GM21528 (cell line): ENCODE measurements around the gene B9D2.

Source experiments
- ATAC-seq: cut with Tn5 transposase; IDR thresholded peaks from one replicate; pipeline ENCODE4 v1.9.1; 2021; ENCODE audit warnings: mild to moderate bottlenecking, moderate library complexity; ENCODE audit not compliant: unreplicated experiment, low FRiP score

The B9D2 gene

DNA sequence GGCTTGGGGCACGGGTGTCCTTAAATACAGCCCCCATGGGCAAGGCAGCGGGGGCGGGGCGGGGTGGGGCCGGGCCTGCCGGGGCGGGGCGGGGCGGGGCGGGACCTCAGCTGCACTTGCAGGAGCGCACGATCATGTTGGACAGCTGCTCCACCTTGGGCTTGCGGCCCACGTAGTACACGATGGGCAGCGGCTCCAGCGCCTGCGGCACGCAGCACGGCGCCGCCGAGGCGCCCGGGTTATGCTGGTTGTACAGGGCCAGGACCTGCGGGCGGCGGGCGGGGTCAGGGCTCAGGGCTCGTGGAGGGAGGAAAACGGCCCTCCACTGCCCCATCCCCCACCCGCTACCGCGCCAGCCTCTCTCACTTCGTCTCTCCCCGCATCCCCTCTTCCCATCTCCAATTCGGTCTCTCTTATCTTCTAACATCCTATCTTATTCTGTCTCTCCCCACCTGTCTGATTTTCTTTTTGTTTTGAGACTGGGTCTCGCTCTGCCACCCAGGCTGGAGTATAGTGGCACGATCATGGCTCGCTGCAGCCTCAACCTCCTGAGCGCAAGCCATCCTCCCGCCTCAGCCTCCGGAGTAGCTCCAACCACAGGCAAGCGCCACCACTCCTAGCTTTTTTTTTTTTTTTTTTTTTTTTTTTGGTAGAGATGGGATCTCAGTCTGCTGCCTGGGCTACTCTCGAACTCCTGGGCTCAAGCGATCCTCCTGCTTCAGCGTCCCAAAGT, 32.8 kb downstream of the B9D2 start:
- ATAC-seq: no peak

DNA sequence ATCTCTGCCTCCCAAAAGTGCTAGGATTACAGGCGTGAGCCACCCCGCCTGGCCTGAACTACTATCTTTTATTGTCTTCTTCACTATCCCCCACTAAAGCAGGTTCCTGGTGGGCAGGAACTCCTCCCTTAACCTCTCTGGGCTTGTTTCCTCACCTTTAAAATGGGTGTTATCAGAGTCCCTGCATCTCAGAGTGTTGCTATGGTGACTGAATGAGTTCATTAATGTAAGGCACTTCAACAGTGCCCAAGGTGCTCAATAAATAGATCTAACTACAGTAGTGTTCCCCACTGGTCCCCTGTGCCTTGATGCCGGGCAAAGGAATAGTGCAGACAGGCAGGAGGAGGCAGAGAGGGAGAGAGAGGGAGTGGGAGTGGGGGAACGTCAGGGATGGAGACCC, 33.5 kb downstream of the B9D2 start:
- no peak for ATAC-seq

GRCh38 chr19:41328842-41329225, 35.1 kb downstream of the B9D2 start:
- ATAC-seq: no peak

DNA sequence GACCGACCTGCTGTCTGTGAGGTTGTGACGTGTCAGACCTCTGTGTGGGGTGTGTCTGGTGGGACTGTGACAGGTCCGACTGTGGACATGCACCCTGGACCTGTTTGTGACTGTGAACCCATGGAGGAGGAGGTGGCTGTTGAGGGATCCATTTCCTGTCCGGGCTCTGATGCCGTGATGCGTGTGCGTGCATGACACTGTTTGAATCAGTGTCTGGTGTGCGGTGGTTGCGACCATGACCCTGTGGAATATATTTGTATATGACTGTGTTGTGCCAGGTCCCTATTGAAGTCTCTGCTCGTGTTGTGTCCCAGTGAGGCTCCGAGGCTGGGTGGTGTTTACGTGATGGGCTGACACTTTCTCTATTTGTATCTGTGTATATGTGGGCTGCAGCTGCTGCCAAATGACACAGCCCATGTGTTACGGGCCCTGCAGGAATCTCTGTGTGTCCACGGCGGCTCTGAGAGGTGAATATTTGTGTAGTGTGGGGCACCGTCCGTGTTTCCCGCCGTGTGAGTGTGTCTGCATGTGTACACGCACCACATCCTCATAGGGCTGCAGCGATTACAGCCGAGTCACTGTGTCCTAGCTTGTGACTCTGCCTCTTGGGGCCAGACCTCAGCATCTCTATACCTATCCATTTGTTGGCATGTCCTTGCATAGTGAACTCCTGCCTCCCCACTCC, 35.6 kb downstream of the B9D2 start:
- ATAC-seq: peak; percentile 5

DNA sequence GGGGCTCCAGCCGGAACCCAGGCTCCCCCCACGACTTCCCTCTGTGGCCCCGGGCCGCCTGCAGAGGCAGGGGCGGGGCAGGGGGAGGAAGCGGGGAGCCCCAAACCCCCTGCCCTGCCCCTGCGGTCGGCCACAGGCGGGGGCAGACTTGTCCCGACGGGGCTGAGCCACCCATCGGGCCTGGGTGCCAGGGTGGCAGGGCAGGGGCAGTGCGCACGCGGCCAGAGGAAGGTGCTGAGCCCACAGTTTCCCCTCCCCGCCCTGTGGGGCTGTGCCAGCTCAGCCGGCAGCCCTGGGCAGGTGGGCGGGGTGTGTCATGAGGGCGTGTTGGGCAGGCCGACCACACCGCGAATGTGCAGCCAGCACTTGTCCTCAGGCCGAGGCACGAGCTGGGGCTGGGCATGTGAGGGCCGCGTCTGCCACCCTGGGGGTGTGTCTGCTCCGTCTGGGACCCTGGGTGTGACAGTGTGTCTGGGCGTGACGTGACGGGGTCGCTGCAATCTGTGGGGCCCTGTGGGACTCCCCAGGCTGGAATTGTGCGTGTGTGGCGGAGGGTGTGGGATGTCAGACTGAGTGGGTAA, 36.3 kb downstream of the B9D2 start:
- peak; percentile 45 for ATAC-seq

GRCh38 chr19:41327076-41327575, 36.8 kb downstream of the B9D2 start:
- ATAC-seq: no peak

DNA sequence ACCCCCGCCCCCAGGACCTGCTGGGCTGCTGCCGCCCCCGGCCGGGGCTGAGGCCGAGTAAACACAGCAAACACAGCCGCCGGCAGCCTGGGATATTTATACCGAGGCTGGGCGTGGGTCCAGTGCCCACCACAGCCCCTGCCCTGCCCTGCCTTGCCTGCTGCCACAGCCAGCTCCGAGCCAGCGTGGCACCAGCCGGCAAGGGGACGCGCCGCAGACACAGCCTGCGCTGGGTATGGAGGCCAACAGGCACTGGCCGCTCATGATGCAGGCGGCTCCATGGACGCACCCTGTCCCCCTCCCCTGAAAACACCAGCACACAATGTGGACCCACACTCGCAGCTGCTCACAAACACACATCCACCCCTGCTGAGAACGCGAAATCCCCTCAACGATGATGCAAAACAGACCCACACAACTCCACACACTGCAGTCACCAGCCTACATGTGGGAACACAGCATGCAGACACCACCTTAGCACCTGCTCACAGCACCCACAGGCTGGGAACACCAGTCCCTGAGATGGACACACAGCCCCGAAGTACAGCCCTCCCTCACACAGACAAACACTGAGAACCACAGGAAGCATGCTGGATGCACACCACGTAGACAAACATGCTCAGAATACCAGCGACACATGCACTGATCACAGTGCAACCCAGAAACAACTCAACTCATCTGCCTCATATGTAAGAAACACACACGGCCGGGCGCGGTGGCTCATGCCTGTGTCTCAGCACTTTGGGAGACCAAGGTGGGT, 37.8 kb downstream of the B9D2 start:
- ATAC-seq: no peak

GRCh38 chr19:41325640-41325946, 38.4 kb downstream of the B9D2 start:
- no peak for ATAC-seq

GRCh38 chr19:41324921-41325639, 38.9 kb downstream of the B9D2 start:
- no peak for ATAC-seq

DNA sequence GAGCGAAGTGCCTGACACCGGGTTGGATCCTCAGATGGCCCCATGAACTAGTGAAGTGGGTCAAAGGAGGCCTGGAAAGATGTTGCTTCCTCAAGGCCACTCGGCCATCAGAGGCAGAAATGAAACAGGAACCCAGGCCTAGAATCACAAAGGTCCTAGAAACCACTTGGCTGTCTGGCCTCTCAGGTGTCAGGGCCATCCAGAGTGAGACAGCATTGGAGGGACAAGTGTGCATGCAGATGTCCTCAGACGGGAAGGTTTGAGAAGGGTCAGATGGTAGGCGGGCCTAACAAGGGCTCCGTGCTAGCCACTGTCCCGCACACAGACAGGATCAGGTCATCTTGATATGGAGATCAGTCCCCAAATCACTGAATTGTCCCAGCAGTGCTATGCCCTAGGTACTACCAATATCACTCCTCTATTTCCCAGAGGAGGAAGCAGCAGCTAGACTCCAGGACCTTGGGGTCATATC, 39.7 kb downstream of the B9D2 start:
- no peak for ATAC-seq

DNA sequence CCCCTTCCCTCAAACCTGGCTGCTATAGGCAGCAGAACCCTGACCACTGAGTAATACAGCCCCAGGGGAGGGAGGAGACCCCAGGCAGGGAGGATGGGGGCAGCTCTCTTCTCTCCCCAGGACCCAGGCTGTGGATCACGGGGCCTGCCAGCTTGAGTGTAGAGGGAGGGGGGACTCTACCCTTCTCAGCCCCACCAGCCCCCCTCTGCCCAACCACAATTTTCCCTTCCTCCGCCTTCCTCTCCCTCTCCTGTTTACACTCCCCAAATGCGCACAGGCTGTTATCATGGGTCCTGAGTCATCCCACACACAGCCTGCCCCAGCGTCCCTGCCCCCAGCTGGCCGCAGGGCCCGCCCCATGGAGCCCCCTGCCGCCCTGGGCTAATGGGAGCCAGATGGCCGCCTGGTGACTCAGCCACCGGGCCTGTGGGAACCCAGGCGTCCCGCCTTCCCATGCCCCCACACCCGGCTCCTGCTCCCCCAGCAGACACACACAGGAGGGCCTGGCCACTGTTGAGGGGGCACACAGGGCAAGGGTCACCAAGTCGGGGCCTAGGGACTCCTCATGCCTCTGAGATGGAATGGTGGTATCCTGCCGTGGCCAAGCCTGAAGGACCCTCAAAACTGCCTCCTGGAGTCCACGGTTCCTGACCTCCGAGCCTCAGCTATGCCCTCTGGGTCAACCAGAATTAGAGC, 40.4 kb downstream of the B9D2 start:
- no peak for ATAC-seq

DNA sequence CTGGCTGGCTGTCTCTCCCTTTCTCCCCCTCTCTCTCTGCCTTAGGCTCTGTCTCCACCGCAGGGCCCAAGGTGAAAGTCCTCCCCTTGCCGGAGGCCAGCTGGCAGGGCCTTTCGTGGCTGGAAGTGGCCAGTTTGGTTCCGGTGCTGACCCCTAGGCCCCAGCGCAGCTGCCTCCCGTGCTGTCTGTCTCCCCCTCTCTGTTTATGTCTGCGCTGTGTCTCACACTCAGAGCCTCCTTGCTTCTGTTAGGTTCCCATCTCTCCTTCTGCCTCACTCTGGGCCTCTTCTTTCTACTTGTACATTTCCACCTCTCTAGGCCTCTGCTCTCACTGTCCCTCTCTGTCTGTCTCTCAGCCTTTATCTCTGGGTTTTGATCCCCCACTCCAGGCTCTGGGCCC, 40.9 kb downstream of the B9D2 start:
- no peak for ATAC-seq

DNA sequence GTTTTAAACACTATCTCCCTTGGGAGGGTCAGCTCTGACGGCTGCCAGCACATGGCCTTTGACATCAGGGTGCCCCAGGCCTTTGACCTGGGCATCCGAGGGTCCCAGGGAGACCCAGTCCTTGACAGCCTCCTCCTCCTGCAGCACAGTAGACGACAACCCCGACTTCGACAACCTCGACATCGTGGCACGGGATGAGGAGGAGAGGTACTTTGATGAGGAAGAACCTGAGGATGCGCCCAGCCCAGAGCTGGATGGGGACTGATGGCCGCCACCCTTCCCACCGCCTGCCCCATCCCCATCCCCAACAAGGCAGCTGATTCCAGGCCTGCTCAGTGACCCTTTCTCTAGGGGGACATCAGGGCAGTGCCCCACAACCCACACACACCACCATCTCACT, 41.5 kb downstream of the B9D2 start:
- ATAC-seq: no peak

DNA sequence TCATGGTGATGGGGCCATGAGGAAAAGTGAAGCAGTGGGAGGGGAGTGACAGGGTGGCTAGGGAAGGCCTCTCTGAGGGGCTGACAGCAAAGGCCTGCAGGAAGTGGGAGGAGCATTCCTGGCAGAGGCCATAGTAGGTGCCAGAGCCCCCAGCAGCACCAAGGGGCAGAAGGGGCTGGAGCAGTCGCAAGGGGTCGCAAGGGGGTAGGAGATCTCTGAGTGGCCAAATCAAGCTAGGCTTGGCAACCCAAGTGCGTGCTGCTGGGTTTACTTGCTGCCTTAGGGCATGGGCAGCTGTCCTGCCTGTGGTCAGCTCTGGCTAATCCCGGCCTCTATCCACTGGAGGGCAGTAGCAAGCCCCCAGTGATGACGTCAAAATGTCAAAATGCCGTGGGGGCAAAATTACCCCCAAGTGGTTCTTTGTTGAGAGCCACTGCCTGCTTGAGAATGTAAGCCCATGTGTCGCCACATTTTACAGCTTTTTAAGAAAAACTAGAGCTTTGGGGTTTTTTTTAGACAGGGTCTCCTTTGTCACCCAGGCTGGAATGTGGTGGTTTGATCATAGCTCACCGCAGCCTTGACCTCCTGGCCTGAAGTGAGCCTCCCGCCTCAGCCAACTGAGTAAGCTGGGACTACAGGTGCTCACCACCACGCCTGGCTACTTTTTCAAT, 42.2 kb downstream of the B9D2 start:
- no peak for ATAC-seq

- no peak for ATAC-seq
Observed at GRCh38 chr19:41321204-41321599, 42.7 kb downstream of the B9D2 start.

GRCh38 chr19:41320568-41320967, 43.4 kb downstream of the B9D2 start:
- ATAC-seq: no peak

DNA sequence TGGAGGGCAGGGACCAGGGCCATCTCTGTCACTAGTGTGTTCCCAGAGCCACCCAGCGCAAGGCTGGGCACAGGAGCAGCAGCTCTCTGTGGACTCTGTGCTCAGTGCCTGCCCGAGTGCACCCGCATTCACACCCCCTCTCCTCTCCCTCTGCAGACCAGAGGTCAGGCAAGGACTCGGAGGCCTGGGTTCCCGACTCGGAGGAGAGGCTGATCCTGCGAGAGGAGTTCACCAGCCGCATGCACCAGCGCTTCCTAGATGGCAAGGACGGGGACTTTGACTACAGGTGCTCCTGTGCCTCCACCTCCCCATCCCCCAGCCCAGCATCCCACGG, 43.8 kb downstream of the B9D2 start:
- no peak for ATAC-seq

DNA sequence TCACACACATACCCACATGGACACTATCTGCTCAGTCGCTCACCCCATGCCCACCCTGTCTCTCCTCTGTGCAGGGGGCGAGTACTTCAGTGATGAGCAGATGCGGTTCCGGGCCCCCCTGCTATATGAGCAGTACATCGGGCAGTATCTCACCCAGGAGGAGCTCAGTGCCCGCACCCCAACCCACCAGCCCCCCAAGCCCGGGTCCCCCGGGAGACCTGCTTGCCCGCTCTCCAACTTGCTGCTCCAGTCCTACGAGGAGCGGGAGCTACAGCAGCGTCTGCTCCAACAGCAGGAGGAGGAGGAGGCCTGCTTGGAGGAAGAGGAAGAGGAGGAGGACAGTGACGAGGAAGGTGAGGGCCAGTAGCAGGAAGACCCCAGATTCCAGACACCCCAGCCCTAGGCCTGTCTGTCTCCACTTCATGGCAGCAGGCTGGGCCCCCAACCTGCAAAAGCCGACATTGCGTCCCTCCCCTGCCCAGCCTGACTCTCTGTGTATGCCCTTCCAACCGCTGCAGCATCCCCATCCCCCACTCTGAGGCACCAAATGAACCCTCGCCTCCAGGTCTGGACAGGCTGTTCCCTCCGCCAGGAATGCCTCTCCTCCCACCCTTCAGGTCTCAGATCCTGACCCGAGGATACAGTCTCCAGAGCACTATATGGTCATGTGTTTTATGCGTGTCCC, 44.3 kb downstream of the B9D2 start:
- no peak for ATAC-seq
